H1 (cell line): ENCODE measurements around the gene RGS9BP. TPM values are rescaled to one million over a fixed set of nuclear protein-coding genes. Genes with fewer than 3 reads are reported as not detected.

ENCODE experiments used
- CHD7 ChIP-seq: fragments of 300-600 bp; sonication (generic); IDR thresholded peaks from 2 replicates; pipeline ENCODE4 v1.7.1; 2012; ENCODE audit warnings: low read length, moderate library complexity, mild to moderate bottlenecking, inconsistent platforms; ENCODE audit not compliant: insufficient replicate concordance
- polyA plus RNA-seq, 7 experiments: library from polyadenylated mRNA; depleted of rRNA in 3 of 7; stranded (reverse) in 5 of 7; unstranded in 2 of 7; fragments of >200 nt in 5 of 7; fragments of 200-250 nt in 2 of 7; gene quantifications; 1 replicate in 5 of 7; 2 replicates in 1 of 7; 4 replicates in 1 of 7; pipeline versions ENCODE4 v1.2.1 to v1.2.3, GENCODE V29; 2011 to 2013; ENCODE audit warnings: missing spikeins in 2 of 7, mixed read lengths in 2 of 7
- total RNA-seq: library from RNA; stranded (reverse); fragmentation: NEBNext Ultra II Directional; extraction: Animal tissue kit (Norgen Biotek cat#: 25700); gene quantifications from 2 replicates; pipeline ENCODE4 v1.2.1, GENCODE V29; 2021

RGS9BP gene
- total and polyA plus RNA-seq, 2 of the 8 experiments (the other 6 are each of a cell fraction or from before 2014, with no cell fraction given) = 0.11 to 0.26 TPM

- TF ChIP-seq CHD7 = no peak
- TF ChIP-seq, all 59 proteins: peak for 0
Measured at GRCh38 chr19:32702010-32702409, 26.4 kb downstream of the RGS9BP start (continued).
